GM19468 (cell line): ENCODE measurements around the gene OSBPL5.
"Not testable (repeated sequence)": the region's sequence is repeated elsewhere in the genome, so short reads cannot be mapped to it uniquely, and the experiment has no call there.

Source experiments
- ATAC-seq: cut with Tn5 transposase; IDR thresholded peaks from one replicate; pipeline ENCODE4 v1.9.1; 2021; ENCODE audit warnings: mild to moderate bottlenecking, moderate library complexity, moderate number of reproducible peaks; ENCODE audit not compliant: unreplicated experiment; ENCODE audit errors: extremely low read depth

The OSBPL5 gene

DNA sequence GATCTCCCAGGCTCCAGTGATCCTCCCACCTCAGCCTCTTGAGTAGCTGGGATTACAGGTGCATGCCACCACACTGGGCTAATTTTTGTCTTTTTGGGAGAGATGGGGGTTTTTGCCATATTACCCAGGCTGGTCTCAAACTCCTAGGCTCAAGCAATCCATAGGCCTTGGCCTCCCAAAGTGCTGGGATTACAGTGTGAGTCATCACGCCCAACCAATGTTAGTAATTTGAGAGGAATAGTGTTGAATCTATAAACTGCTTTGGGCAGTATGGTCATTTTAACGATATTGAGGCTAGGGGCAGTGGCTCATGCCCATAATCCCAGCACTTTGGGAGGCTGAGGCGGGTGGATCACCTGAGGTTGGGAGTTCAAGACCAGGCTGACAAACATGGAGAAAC is 98.8 kb downstream of the OSBPL5 start:
- ATAC-seq, result not testable (repeated sequence)

DNA sequence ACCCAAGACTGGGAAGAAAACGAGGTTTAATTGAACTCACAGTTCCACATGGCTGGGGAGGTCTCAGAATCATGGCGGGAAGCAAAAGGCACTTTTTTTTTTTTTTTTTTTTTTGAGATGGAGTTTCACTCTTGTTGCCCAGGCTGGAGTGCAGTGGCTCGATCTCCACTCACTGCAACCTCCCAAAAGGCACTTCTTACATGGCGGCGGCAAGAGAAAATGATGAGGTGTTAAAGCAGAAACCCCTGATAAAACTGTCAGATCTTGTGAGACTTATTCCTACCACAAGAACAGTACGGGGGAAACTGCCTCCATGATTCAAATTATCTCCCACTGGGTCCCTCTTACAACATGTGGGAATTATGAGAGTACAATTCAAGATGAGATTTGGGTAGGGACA is 100.4 kb downstream of the OSBPL5 start:
- ATAC-seq, result not testable (repeated sequence)

DNA sequence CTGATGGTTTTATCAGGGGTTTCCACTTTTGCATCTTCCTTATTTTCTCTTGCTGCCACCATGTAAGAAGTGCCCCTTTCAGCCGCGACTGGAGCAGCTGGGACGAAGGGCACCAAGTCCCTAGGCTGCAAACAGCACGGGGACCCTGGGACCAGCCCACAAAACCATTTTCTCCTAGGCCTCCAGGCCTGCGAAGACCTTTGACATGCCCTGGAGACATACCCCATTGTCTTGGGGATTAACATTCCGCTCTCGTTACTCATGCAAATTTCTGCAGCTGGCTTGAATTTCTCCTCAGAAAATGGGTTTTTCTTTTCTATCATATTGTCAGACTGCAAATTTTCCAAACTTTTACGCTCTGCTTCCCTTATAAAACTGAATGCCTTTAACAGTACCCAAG is 101.2 kb downstream of the OSBPL5 start:
- not testable (repeated sequence) for ATAC-seq

DNA sequence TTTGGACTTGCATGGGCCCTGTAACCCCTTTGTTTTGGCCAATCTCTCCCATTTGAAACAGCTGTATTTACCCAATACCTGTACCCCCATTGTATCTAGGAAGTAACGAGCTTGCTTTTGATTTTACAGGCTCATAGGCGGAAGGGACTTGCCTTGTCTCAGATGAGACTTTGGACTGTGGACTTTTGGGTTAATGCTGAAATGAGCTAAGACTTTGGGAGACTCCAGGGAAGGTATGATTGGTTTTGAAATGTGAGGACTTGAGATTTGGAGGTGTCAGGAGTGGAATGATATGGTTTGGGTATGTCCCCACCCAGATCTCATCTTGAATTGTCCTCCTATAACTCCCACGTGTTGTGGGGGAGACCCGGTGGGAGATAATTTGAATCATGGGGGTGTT is 101.7 kb downstream of the OSBPL5 start:
- not testable (repeated sequence) for ATAC-seq

DNA sequence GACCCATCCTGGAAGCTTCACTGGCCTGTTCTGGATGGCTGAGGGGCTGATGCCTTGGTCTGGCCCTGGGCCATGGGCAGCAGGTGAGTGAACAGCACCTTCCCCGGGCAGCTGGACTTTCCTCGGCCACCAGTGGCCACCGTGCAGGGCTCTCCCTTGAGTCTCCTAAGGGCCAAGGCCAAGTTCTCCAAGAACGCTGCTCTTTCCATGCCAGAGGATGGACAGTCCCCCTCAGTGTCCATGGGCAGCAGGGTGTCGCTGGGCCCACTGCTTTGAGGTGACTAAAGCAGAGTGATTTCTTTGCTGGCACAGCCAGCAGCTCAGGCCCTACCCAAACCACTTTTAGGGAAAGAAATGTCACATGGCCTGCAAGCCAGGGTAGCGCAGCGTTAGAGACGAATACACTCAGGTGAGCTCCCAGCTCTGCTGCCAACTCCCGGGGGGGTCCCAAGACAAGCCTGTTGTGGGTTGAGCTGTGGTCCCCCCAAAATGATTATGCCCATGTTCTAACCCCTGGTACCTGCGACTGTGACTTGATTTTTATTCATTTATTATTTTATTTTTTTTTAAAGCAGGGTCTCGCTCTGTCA is 104.6 kb downstream of the OSBPL5 start:
- ATAC-seq, result no peak

DNA sequence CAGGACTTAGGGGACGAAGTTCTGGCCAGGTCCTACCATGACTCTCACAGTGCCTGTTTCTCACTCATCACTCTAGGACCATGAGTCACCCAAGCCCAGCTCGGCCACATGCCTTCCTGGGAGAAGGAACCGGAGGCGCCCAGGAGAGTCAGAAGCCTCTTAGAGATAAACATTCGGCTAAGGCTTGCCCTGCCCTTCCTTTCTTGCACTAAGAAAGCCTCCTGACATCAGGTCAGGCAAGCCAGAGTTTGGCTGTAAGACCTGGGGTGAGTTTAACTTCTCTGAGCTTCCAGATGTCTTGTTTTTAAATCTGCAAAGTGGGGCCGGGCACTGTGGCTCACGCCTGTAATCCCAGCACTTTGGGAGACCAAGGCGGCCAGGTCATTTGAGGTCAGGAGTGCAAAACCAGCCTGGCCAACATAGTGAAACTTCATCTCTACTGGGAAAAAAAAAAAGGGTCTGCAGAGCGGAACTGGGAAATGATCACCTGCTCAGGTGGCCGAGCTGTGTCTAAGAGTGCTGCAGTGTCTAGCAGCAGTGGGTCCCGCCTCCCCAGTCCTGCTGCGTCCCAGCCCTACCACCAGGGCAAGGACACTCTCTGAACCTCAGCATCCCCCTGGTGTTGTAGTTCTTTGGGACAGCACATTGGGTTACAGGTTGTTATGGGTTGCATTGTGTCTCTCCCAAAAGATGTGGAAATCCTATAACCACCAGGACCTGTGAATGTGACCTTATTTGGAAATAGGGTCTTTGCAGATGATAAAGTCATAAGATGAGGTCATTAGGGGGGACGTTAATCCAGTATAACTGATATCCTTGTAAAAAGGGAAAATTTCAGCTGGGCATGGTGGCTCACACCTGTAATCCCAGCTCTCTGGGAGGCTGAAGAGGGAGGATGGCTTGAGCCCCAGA is 106.1 kb downstream of the OSBPL5 start:
- ATAC-seq, result no peak

DNA sequence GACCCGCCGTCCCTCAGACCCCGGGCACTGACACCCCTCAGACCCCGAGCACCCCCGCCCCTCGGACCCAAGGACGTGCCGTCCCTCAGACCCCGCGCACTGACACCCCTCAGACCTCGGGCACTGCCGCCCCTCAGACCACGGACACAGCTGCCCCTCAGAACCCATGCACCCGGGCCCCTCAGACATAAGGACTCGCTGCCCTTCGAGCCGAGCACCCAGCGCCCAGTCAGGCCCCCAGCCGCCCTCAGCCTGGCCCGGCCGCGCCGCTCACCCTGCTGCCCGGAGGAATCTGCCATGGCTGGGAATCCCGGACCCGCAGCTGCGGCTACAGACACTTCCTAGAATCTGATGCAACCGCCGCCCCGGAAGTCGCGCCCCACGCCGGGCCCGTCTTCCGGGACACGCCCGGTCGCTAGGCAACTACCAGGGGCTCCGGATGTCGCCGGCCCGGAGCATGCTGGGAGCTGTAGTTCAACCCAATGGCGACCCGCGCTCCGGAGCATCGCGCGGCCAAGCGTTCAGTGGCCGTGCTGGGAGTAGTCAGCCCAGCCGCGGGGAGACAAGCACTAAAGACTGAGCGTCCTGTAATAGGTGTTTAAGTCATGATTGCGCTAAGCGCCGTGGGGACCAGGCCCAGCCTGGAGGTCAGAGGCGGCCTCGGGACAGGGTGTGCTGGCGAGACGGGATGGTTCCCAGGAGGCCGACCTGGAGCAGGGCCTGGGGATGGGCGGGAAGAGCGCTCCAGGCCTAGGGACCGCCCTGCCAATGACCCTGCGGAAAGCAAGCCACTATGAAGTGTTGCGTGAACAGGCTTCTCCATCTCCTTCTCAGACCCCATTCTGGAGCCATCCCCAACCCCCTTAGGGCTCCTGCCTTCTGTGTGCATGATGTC is 107.8 kb downstream of the OSBPL5 start, which contains the start of gene CARS1:
Gene CARS1 (minus strand): TSS at position 355 of the 895 bp plus-strand sequence. CDS start 56 bp downstream, at position 299.
- peak; percentile 97 for ATAC-seq

DNA sequence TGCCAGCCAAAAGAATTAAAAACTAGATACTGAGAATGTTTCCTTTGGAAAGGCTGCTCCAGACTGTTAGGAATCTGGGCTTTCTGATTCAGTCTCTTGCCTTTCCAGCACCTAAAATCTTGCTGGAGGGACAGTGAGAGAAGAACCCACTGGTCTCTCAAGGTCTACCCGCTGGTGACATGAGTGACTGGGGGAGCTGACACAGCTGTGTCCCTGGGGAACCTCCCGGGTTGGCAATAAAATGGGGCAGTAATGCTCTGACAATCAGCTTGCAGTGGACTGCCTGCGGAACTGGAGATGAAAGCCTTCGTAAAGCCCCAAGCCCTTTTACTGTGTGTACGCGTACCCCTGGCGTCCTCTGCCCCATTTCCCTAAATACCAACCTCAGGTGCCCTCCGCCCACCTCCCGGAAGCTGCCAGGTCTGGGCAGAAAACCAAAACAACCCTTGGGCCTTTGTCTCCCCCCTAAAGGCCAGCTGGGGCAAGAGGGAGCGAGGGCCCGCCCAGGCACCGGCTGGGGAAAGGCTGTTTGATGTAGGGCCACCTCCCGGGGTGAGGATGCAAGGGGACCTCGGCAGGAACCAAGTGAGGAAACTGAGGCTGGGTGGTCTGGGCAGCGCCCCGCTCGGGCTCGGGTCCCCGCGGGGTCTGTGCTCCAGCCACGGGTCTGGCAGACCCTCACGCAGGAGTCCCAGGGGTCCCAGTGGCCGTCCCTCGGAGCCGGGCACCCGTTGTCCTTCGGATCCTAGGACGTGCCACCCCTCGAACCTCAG is 108.6 kb downstream of the OSBPL5 start:
- ATAC-seq, result no peak

DNA sequence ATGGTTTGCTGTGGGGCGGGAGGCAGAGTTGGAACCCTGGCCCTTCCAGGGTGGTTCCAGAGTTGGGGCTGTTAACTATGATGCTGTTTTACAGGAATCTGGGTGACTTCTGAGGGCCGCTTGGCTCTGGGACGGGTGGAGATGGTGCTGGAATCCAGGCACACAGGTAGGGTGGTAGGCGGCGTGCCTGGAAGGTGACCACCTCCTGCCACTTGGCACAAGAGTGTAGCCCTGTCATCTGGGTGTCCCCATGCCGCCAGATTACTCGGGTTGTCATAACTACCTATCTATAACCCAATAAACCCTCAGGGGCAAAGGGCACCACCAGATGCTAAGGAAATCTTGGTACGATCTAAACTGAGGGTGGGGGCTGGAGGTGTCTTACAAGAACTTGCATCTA is 109.2 kb downstream of the OSBPL5 start:
- ATAC-seq, result no peak

DNA sequence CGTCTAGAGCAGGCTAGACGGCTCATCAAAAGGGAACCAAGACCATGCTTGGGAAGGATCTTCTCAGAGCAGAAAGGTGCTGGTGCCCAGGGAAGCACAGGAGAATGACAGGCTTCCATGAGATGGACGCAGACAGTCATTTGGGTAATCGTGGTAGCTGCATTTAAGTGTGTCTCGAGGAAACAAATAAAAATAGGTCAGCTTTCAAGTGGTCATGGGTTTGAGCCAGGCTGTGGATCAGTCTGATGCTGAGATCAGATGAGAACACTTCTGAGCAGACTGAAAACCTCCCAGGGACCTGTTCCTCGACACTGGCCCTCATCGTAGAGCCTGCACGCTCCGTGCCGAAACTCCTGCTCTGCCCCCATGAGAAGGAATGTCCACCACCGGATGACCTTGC is 112.5 kb downstream of the OSBPL5 start:
- ATAC-seq, result no peak

DNA sequence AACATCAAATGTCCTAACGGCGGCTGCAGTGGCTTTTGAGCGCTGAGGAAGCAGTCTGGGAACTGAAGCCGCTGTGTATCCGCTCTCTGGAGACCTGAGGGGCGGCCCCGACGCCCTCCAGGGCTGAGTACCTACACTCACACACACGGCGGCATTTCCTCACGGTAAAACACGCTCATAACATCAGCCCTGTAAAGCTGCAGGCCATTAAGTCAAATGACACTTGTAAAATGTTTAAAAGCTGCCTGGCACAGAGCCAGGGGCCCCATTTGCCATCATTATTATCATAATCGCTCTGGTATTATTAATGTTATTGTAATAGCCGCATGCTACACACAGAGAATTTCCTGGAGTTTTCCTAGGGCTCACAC is 113.0 kb downstream of the OSBPL5 start:
- no peak for ATAC-seq

DNA sequence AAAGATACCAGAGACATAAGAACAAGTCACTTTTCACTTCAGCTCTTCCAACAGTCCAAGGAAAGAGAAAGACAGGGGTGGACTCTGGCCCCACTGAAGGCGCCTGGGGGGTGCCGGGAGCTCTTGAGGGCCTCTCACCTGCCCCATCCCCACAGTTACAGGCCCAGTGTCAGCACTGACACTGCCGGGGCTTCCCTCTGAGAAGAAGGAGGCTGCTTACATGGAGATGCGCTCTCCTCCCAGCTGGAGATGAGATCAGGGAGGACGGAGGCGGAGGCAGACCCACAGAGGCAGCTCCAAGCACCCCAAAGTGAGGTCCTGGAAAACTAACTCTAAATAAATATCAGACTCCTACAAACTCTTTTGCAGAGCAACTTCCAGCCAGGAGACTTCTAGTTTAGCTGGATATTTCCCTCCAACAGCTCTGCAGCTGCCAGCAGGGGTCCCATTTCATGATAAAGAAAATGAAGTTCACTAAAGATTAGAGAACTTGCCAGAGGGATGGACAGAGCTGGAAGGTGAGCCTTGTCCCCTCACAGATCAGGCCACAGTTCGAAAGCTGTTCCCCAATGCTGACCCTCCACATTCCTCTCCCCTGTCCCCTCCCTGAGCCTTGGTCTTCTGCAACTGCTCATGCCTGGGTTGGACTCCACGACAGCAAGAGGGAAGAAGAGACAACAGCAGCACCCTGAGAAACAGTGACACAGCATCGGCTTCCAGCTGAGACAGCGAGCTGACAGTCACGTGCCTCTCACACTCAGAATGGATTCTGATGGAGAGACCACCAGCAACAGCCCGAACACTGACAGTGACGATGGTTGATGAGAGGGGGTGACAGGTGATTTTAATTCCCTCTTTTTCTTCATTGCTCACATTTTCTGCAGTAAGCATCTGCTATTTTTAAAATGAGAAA is 113.7 kb downstream of the OSBPL5 start:
- ATAC-seq, result no peak

DNA sequence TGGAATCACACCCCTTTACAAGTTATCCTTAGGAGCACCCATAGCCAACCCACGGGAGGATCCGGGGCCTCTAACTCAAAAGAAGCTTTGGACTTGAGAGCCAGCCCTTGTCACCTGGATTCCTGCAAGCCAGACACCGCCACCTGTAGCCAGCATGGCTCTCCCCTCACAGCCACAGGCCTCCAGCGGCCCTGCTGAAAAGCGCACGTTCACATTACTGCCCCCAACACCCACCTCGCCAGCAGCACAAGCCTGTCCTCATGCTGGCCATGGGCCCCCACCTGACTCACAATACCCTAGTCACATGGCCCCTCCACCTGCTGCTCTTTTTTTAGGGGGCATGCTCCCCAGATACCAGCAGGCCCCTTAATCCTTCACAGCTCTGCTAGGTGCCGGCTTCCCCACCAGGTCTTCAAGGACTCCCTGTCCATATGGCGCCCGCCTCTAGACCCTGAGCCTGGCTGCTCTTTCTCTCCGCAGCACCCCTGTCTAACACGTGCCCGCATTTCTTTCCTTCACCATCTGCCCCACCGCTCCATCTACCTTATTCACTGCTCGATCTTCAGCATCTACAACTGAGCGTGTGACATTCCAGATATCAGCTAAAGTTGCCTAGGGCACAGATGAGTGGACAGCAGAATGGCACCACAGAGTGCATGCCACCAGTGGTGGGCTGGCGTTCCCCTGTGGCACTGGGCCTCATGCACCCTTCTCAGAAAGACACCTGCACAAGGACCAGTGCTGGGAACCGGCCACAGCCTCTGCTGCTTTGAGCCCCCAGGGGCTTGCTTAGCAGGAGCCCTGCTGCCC is 114.5 kb downstream of the OSBPL5 start:
- no peak for ATAC-seq

DNA sequence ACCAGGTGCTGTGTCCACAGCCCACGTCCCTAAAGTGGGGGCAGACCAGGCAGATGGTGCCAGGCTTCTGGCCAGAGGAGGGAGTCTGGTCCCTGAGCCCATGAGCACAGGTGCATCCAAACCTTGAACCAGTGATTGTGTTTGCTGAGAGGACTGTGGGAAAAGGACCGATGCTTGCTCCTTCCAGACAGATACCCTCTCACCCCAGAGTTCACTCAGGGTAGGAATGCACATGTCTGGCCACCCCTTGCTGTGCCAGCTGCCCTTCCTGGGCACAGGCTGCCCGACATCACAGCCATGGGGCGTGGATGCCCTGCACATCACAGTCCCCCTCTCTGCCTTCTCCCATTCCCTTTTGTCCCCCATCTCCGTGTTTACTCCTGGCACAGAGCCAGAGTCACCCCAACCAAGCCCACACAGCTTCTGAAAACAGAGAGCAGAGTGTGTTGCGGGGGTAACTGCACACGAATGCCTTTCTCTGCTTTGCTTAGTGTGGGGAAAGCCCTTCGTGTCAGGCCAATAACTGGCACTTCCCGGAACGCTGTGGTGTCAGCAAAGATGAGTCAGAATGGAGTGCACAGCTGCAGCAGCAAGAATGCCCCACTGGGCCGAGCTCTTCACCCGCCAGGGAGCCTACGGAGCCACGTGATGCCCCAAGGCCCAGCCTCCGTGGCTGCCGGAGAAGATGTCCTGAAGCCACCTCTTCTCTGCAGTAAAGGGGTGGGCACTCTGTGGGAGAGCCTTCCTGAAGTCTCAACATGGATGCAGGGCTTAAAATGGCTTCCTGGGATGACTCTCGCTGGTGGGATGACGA is 115.5 kb downstream of the OSBPL5 start:
- peak; percentile 88 for ATAC-seq

DNA sequence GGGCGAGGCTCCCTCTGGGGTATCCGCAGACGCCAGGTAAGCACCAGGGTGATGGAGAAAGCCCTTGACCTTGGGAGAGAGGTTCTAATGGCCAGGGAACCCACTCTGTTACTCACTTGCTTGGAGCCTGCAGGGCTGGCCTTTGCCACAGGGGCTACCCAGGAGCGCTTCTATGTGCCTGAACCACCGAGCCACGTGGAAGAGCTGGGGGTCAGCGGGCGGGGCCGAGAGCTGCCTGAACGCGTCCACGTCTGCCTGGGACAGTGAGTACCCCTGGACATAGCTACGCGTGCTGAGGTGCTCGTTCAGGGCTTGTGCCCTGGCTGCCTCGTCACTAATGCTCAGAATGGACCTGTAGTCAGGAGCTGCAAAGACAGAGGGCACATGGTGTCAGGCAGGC is 117.5 kb downstream of the OSBPL5 start:
- no peak for ATAC-seq

DNA sequence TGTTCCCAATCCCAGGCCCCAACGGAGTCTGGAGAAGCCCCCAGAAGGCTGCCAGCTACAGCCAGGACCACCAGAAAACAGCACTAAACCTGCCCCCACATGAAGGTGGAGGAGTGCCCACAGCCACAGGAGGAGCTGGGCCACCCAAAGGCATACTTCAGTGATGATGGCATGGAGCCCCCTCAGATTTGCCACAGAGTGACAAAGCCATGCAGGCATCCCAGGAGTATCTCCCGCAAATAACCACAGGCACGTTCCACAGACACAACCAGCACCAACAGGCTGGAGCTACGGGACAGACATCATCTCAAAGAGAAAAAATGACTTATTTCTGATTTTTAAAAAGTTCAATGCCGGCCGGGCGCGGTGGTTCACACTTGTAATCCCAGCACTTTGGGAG is 118.5 kb downstream of the OSBPL5 start:
- no peak for ATAC-seq

DNA sequence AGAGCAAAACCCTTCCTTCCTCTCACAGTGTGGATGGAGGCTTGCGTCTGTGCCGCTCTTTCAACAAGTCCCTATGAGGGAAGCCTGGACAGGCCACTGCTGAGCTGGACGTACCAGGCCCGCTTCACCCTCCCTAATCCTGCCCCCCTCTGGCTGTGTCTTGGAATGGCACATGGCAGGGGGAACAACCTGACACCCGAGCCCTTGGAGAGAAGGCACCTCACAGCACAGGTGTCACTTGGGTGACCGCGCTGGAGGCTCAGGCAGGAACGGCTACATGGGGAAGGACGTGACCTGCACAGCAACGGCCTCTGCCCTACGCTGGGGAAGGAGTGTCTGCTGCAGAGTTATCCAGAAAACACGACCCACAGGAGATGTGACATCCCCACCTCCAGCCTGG is 118.9 kb downstream of the OSBPL5 start:
- ATAC-seq, result no peak
